Kasumi-1 (cell line): ENCODE measurements around the gene SLC35D1.
"Not testable (repeated sequence)": the region's sequence is repeated elsewhere in the genome, so short reads cannot be mapped to it uniquely, and the experiment has no call there.

ENCODE experiments used
- DNase-seq, 2 experiments: peaks; one replicate each; lab custom pipeline; 2025; lab: John Stamatoyannopoulos, UW

Gene SLC35D1

DNA sequence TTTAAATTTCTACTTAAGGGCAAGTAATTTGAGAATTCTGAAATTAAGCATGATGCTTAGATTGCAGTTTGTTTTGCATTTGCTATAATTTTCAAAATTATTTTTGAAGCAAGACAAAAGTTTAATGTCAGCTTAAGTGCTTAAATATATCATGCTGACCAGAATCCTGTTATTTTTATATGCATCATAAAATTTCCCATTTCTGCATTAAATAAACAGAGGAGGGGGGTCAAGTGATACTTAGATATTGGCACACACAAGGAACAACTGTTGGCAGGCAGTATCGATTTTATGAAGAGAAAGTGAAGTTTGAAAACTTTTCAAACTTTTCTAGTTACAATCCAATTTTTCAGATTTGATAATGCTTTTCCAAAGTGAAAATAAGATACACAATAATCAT lies 68.1 kb downstream of the SLC35D1 start:
- no peak for DNase-seq

- no peak for DNase-seq
Measured at GRCh38 chr1:66984491-66984890, 69.5 kb downstream of the SLC35D1 start.

- DNase-seq = no peak
Measured at GRCh38 chr1:66982561-66983260, 71.2 kb downstream of the SLC35D1 start.

GRCh38 chr1:66981679-66982078 lies 72.3 kb downstream of the SLC35D1 start:
- DNase-seq = no peak

DNA sequence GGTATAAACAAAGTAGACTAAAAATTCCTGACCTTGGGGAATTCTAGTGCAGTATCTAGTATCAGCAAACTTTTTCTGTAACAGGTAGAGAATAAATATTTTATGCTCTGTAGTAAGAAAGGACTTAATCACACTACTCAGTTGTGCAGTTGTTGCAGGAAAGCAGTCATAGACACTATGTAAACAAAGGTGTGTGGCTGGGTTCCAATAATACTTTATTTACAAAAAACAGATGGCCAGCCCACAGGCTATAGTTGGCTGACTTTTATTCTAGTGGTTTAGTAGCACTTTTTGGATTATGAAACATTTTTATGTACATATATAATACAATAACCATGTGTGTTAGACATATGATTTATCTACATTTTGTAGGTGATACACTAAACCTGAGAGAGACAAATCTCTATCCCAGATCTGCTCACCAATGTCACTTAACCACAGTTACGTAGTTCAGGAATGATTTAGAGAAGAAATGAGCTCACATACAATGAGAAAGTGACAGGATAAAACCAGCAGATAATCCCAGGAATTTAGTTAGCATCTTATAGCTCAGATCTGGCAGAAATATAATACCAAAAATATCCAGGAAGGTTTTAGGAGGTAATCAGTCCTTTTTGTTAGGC lies 73.1 kb downstream of the SLC35D1 start:
- no peak for DNase-seq

- DNase-seq = not testable (repeated sequence)
Measured at GRCh38 chr1:66979621-66980020, 74.3 kb downstream of the SLC35D1 start.

DNA sequence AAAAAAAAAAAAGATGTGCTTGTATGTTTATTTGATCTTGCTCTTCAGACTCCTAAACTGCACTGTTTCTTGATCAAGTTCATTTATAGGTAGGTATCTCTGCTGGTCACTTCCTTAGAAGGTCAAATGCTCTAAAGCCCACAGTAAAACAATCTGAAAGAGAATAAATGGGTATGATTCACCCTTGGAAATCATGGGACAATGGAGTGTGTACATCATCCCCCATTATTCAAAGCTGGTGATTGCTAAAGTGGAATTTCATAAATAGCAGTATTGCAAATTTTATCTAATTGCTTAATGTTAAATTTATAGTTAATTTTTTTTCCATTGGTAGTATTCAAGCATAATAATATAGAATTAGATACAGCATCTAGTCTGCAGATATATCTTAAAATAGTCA lies 75.7 kb downstream of the SLC35D1 start:
- no peak for DNase-seq

- no peak for DNase-seq
Measured at GRCh38 chr1:66968574-66968973, 85.4 kb downstream of the SLC35D1 start.

GRCh38 chr1:66966188-66966873 lies 87.6 kb downstream of the SLC35D1 start:
- DNase-seq = not testable (repeated sequence)

- DNase-seq = no peak
Measured at GRCh38 chr1:66957938-66958337, 96.0 kb downstream of the SLC35D1 start.

- DNase-seq = no peak
Measured at GRCh38 chr1:66954208-66954607, 99.7 kb downstream of the SLC35D1 start.

DNA sequence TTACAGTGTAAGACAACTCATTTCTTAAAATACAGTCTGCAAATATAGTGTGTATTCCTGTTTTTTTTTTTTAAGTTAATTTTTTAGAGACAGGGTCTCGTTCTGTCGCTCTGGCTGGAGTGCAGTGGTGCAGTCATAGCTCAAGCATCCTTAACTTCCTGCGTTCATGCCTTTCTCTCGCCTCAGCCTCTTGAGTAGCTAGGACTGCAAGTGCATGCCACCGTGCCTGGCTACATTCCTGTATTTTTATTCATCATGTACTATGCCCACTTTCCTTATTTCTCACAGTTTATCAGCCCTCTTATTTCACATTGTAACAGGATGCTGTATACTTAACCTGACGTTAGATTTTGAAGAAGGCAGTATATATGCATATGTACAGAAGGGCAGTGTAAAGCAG lies 102.4 kb downstream of the SLC35D1 start:
- DNase-seq = no peak
